Putamen (tissue), 1 donor: Measurements from ENCODE around the gene USH1G.
"Not testable (repeated sequence)": the region's sequence is repeated elsewhere in the genome, so short reads cannot be mapped to it uniquely, and the experiment has no call there.

Experiments used
- DNase-seq: peaks from one replicate; pipeline ENCODE4 v3.0.0-alpha.2; 2016; ENCODE audit warnings: low spot score

USH1G gene

DNA sequence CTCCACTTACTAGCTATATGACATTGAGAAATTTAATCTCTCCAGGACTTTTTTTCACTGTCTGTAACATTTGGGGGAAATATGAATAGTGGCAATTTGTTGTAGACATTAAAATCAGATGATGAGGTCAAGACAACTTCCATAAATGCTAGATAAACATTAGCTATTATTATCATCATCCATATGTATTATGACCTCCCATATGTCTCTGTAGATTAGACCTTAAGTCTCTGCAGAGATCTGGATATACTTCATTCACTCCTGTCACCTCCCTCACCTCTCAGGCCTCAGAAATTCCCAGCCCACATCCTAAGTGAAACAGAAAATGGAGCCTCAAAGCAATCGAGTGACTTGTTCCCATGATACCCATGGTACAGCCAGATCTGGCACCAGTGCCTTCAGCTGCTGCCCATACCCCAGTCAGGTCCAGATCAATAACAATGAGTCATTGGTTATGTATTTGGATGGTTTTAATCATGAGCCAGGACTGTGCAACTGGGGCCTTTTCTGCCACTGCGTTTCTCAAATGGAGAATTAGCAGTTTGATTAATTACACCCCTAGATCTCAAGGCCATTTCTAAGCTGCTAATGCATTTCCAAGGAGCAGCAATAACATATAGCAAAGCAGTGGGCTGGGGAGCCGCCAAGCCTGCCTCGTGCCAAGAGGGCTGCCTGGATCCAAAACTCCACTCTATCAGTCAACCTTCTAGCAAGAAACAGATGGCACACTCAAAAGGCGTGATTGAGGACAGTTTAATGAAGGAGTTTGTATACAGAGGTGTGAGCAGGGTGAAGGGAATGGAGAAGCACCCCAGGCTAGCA is 47.7 kb downstream of the USH1G start:
- DNase-seq: no peak

DNA sequence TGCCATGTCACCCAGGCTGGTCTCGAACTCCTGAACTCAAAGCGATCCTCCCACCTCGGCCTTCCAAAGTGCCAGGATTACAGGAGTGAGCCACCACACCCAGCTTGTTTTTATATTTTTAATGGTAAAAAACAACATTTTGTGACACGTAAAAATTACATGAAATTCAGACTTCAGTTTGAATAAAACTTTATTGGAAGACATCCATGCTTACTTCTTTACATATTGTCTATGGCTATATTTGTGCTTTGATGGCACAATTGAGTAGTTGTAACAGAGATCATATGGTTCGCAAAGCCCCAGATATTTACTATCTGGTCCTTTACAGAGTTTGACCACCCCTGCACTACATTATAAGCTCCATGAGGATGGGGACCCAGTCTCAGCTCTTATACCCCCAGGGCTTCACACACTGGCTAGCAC is 48.4 kb downstream of the USH1G start:
- no peak for DNase-seq

- no peak for DNase-seq
Observed at GRCh38 chr17:74873874-74874614, 49.0 kb downstream of the USH1G start.

- peak; percentile 100 for DNase-seq
Observed at GRCh38 chr17:74873037-74873873, 49.8 kb downstream of the USH1G start.

GRCh38 chr17:74872313-74873036 is 50.6 kb downstream of the USH1G start, which contains the start of gene FDXR:
Gene FDXR (minus strand): TSS chr17:74872994. CDS start chr17:74872944, 50 bp downstream.
- DNase-seq: no peak

DNA sequence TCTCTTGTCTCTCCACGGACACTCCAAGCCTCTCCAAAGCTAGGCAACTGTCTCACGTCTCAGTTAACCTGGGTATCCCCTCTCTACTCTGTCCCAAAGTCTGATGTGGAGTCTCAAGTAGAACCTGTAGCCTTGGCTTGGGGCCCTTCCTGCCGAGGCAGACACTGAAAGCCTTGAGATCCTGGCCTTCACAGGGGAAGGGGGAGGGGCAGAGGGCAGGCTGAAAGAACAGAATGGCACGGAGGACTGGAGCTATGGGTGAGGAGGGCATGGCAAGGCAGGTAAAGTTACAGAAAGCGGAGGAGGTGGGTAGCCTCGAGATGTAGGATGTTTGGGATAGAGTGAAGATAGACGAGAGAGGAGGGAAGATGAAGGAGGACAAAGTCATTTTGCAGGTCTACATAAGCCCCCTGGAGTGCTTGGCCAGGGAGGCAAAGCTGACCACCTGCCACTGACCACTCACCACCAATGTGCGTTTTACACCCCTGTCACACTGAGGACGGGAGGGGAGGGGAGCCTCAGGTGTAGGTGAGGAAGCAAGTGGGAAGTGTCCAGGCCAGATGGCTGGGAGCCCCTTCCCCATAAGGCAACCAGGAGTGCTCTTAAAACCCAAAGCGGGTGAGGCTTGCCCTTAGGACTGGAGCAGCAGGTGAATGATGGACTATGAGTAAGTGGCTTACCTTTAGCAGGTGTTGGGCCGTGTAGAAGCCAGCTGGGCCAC is 51.5 kb downstream of the USH1G start:
- DNase-seq: no peak

DNA sequence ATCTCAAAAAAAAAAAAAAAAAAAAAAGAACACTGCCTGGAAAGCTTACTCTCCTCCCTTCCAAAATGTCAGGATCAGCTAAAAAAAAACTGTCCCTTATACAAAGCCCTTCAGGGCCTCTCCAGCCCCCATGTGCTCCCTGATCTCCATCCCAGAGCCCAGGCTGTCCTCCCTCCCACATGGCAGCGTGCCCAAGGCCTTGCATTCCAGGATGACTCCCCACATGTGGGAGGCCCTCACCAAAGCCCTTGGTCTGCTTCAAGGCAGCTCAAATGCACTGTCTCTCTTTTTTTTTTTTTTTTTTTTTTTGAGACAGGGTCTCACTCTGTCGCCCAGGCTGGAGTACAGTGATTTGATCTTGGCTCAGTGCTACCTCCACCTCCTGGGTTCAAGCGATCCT is 52.5 kb downstream of the USH1G start:
- DNase-seq: no peak

- not testable (repeated sequence) for DNase-seq
Observed at GRCh38 chr17:74870028-74870427, 53.0 kb downstream of the USH1G start.

- no peak for DNase-seq
Observed at GRCh38 chr17:74868908-74869255, 54.2 kb downstream of the USH1G start.

- no peak for DNase-seq
Observed at GRCh38 chr17:74868251-74868907, 54.7 kb downstream of the USH1G start.

DNA sequence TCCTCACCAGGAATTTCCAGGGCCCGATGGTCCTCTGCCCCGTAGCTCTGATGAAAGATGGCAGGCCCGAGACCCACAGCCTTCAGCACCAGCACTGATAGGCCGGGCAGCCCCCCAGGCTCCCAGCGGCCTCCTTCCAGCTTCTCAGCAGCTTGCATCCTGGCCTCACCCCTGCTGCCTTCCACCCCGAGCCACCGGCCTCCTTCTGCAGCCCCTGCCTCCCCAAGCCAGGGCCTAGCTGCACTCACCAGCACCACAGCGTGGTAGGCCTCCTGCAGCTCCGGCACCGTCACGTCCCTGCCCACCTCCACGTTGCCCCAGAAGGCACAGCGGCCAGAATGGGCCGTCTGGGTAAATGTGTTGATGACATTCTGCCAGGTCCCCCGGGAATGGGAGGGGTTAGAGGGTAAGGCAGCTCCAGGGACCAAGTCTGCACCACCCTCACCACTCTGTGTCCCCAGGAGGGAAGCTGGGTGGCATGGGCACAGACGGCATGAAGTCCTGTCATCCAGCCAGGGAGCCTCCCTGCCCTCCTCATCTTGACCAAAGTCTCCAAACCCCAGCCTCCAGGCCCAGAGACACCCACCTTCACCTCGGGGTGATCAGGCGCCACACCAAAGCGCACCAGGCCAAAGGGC is 56.7 kb downstream of the USH1G start:
- DNase-seq: no peak
